ENCODE data around the gene C1S. TPM values are rescaled to one million over a fixed set of nuclear protein-coding genes. Genes with fewer than 3 reads are reported as not detected.

The C1S gene
- total and polyA plus RNA-seq, 2 donors (not counting 3 experiments of a cell fraction or from before 2014, with no cell fraction given) = 0.32 to 0.38 TPM

- Histone ChIP-seq H3K27ac (ENCODE audit: insufficient read depth, low read depth, low read length) (no peak overlapping the region), H3K9ac (replicated peaks; ENCODE audit: extremely low read depth, insufficient read depth, low read length) (no peak overlapping the region), H3K79me2 (ENCODE audit: control insufficient read depth, insufficient read depth, low read length) (no peaks in the 10 kb centered on the region), H4K20me1 (replicated peaks; ENCODE audit: control insufficient read depth, extremely low read depth, insufficient read depth, low read length) (no peaks in the 10 kb centered on the region), H3K4me2 (ENCODE audit: insufficient read depth, low read length) (no peak overlapping the region), H3K4me1 (ENCODE audit: control insufficient read depth, extremely low read depth, insufficient read depth, low read length) (no peaks in the 10 kb centered on the region), H3K4me3 (replicated peaks in 1 of 3; ENCODE audit: insufficient read depth in 1 of 3, low read depth in 1 of 3, low read length in 3 of 3) (no peak overlapping the region), H2AFZ (ENCODE audit: low read depth, low read length) (no peak overlapping the region), H3K27me3 (ENCODE audit: control insufficient read depth in 2 of 2, insufficient read depth in 2 of 2, low read length in 2 of 2) (peaks cover 5 to 8% of the 10 kb centered on the region in 2 experiments), H3K9me3 (replicated peaks; ENCODE audit: control insufficient read depth, insufficient read depth, low read length) (no peaks in the 10 kb centered on the region), H3K36me3 (ENCODE audit: control insufficient read depth in 2 of 2, extremely low read depth in 1 of 2, insufficient read depth in 2 of 2, low read length in 2 of 2) (no peaks in the 10 kb centered on the region), H3K9me1 (replicated peaks; ENCODE audit: control insufficient read depth, extremely low read depth, insufficient read depth, low read length) (no peaks in the 10 kb centered on the region)
- TF ChIP-seq FOS (IDR thresholded peaks at IDR 0.05; ENCODE audit: borderline replicate concordance, insufficient read depth, low read length) = no peak
- TF ChIP-seq JUN (IDR thresholded peaks at IDR 0.05; ENCODE audit: borderline replicate concordance, insufficient read depth, insufficient read length, low read depth) = no peak
- no peak for TF ChIP-seq CTCF (IDR thresholded peaks at IDR 0.05; ENCODE audit: extremely low read depth in 1 of 2, insufficient read depth in 1 of 2, low read depth in 1 of 2, low read length in 2 of 2)
- TF ChIP-seq, protein P1, sequence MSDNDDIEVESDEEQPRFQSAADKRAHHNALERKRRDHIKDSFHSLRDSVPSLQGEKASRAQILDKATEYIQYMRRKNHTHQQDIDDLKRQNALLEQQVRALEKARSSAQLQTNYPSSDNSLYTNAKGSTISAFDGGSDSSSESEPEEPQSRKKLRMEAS (IDR thresholded peaks at IDR 0.05; ENCODE audit: insufficient read depth, insufficient read length) = no peak
- TF ChIP-seq POLR2AphosphoS5 (IDR thresholded peaks at IDR 0.05; ENCODE audit: insufficient read depth, low read depth, low read length) = no peak
- TF ChIP-seq GATA2 (IDR thresholded peaks at IDR 0.05; ENCODE audit: insufficient read depth, insufficient read length, low read depth, low read length) = no peak
- dilution Hi-C loops (cut with MboI; ENCODE audit: extremely low pct_ligation_motif_present, low sequenced_read_pairs) (no loop called here), intact Hi-C loops (cut with micrococcal nuclease) (no loop called here)
- DNase-seq (ENCODE audit: low read depth, low spot score) = no peak
- BruUV-seq (replicated peaks) = no TSS peak
- CTCF ChIA-PET = interaction anchor here (2.4 kb wide), 1 partner anchor 74 kb away, joined by 7 read pairs; the partner anchor contains the start of gene C1RL
- POLR2A ChIA-PET = no interaction called here
- FAIRE-seq = no peak
Measured at GRCh38 chr12:7034464-7034863, 26.1 kb upstream of the C1S start.

Measured in endothelial cell of umbilical vein (primary cell).